Stimulated activated CD4-positive, alpha-beta T cell treated with anti-CD3 and anti-CD28 coated beads, Interleukin-12 subunit alpha, Interleukin-12 subunit beta, amount 100 ng/mL, for 24 hours (primary cell): ENCODE data around the gene TRPM1.
"Not testable (repeated sequence)": the region's sequence is repeated elsewhere in the genome, so short reads cannot be mapped to it uniquely, and the experiment has no call there.

Experiments
- DNase-seq, 2 experiments: peaks; one replicate each; pipeline ENCODE4 v3.0.0-alpha.2; 2020; ENCODE audit warnings: low read depth in 2 of 2

The TRPM1 gene

DNA sequence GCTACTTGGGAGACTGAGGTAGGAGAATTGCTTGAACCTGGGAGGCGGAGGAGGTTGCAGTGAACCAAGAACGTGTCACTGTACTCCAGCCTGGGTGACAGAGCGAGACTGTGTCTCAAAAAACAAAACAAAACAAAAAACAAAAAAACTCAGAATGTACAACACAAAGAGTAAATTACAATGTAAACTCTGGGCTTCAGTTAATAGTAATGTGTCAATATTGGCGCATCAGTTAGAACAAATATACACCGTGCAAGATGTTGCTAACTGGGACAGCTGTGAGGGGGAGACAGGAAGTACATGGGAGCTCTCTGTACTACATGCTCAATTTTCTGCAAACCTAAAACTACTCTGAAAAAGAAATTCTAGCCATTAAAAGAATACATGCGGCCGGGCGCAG is 23.5 kb upstream of the TRPM1 start:
- no peak for DNase-seq

DNA sequence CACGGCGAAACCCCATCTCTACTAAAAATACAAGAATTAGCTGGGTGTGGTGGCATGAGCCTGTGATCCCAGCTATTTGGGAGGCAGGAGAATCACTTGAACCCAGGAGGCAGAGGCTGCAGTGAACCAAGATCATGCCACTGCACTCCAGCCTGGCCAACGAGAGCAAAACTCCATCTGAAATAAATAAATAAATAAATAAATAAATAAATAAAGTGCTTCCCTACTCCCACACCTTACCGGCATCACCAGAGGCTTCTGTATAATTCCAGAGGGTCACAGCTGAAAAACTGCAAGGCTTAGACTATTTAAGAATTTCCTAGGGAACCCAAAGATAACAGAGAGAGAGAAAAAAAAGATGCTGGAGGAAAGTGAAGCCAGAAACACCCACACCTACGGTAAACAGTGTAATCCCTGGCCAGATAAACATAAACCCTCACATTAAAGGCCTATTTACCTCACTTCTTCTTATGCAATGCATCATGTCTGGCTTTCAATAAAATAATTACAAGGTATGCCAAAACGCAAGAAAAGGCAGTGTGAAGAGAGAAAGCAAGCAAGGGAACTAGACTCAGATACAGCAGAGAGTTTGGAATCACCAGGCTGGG is 15.0 kb upstream of the TRPM1 start:
- DNase-seq, result no peak

DNA sequence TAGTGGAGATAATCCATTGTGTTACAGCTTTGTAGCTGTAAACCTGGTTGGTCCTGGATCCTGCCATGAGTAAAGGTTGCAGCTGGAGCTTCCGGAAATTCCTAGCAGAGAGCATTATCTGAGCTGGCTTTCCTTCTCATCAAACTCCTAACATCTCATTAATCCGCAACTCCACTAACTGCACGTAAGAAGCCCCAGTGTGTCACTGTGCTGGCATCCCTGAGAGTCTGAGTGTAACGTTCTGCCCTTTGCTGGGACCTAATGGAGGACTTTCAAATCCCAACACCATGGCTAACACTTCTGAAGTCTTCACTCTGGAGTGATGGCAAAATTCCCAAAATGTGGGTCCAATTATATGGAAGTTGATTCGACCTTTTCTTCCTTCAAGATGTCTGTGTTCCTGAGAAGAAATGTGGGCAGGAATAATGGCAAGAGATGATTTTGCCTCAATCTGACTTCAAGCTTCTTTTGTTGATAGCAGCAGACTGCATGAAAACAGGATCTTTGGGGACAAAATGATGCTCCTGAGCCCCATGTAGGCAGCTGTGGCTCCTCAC is 9.6 kb upstream of the TRPM1 start:
- no peak for DNase-seq

DNA sequence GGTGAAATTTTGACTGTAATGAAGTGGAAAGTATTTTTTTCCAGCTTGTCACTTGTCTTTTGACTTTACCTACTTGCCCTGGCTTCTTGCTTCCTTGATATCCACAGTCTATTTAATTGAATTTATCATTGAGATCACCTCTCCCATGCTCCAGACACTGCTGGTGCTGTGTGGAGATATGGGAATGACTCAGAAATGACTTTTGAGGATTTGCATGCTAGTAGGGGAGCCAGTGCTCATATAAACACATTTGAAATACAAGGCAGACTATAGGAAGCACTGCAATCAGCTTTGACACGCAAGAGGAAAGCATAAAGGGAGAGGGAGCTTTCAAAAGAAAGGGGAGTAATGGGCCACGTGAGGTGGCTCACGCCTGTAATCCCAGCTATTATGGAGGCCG is 7.3 kb upstream of the TRPM1 start:
- no peak for DNase-seq

DNA sequence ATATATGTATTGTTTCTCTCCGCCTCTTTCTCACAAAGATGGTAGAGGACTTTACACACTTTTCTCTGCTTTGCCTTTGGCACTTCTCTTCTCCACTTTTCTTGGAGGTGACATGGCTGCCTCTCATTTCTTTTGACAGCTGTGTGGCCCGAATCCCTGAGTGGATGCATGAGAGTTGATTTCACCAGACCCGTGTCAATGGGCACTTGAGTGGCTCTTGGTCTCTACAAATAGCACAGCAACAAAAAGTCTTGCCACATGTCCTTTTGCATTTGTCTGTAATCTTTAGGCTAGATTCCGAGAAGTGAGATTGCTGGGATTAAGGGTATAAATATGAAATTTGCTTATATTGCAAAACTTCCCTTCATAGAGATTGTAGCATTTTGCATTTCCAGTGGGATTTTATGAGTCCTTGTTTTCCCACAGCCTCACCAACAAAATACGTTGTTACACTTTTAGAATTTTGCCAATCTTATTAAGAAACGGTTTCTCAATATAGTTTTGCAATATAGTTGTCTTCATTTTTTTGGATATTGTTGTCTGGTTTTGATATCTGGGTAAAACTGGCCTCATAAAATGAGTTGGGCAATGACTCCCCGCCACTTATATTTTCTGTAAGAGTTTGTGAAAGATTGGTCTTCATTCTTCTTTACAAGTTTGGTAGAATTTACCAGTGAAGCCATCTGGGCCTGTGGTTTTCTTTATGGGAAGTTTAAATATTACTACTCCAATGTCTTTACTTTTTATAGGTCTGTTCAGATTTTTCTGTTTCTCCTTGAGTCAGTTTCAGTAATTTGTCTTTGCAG is 5.2 kb upstream of the TRPM1 start:
- DNase-seq, result no peak

DNA sequence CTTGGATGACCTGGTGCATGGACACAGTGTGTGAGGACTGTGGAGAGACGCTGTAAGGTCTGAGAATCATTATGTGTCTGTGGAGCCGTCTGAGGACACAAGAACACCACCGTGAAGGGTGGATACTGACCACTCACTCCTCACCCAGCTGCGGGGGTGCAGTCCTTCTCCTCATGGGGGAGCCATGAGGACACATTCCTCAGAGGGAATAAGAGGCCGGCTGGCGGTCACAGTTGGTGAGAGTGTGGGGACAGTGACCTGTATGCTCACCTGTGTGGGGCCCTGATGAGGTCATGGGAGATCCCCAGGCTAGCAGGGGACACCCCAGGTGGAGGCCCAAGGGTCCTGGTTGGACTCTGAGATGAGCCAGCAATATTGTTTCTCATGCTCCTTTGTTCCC is 2.5 kb upstream of the TRPM1 start:
- DNase-seq, result no peak

DNA sequence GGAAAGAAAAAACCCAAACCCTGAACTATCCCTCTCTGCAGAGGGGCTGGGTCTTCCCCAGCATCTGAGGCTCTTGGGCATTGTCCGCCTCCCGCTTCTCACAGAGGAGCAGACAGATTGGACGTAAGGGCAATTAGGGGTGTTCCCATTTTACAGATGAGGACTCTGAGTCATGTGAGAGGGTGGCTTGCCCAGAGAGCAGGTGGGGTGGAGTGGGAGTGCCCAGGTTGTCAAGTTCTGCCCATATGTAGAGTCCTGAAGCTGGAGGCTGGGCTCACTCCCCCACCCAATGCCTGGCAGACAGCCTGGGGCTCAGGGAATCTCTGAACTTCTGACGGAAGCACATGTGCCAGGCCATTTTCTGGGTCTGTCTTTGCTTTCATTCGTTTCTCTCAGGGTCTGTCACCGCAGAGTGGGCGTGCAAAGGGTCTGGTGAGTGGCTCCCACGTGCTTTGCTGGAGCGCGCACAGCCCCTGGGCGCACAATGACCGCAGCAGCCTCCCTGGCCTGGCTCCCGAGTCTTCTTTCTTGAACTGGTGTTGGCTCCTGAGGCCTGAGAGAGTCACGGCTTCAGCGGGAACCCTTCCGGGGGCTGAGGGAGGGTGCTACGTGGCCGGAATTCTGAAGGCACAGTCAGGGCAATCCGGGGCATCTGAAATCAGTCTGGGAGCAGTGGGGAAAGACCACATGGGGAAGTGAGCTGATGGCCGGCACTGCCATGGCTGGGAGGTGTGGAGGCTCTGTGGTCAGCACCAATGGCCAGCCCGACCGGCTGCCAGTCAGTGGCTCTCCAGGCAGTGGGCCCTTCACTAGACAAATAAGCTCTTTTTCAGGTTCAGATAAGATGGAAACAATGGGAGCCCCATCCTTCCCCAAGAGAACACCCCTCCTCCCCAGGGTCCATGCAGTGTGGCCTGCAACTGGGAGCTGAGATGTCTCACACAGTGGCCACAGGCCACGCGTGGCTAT is 1.1 kb upstream of the TRPM1 start:
- no peak for DNase-seq

DNA sequence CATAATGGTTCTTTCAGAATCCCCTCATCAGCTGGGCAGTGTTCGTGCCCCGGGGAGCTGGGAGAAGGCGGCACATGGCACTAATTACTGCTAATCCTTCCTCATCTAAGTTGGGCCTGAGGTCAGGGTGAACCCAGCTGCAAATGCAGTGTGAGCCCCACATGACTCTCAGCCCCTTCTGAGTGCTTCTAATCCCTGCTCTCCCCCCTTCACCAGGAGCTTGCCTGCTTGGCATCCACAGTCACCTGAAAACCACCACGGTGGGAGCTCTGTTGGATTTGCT is 455 bp upstream of the TRPM1 start:
- DNase-seq, result no peak

DNA sequence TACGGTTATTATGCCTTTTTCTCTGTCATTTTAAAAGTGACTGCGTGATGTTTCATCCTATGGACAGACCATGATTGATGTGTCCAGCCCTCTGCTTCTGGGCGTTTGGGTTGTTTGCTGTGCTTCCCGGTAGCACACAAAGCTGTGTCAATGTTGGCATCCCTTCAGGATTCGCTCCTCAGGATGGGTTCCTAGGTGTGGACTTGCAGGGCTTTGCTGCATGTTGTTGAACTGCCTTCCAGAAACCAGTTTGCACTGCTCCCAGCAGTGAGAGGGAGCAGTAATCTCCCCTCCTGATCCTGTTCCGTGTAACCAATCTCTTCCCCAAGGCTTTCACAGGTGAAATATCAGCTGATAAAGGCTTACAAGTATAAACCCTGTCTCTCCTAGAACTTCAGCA is 787 bp downstream of the TRPM1 start:
- no peak for DNase-seq

DNA sequence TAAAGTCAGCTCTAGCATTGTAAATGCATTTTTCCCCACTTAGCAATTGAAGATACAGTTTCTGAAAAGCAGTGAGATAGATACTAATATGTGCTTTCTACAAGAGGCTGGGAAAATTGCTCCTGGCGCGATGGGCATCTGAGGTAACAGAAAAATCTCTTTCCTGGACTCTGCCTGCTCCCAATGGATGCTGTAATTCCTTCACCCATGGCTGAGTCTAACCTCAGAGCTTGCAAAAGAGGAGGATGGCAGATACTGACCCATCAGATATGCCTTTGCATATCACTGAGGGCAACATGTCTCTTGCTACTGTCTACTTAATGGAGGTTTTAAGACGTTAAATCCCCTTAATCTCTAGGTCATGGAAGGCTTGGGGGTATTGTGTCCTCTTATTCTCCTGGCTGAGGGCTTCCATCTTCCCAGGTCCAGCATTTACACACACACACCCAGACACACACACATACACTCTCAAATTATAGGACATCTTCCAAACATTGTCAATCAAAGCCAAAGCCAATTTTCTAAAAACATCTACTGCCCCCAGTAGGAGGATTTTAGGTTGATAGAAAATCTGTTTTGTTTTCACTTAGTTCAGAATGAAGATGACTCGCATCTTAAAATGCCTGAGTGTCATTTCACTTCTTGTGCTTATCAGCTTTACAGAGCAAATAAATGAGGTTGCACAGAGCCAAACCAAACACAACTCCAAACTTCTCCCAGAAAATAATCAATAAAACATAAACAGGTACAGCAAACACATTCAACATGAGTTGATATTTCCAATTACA is 2.4 kb downstream of the TRPM1 start:
- DNase-seq, result no peak

DNA sequence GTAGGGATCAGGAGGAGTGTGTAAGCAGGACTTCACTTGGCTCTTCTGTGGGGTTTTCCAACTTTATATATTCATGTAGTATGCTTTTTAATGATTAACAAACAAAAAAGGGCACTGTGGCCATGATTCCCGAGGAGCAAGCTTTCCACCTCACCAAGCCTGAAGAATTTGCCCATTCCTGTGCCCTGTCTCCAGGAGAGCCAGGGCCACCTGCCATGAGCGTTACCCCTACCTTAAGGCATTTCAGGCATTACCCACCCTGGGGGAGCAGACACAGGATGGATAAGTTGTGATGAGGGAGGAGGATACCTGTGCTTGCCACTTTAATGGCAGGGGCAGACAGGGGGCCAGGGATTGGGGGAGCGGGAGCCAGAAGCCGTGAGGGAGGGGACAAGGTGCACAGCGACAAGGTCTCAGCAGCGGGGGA is 3.0 kb downstream of the TRPM1 start:
- no peak for DNase-seq

DNA sequence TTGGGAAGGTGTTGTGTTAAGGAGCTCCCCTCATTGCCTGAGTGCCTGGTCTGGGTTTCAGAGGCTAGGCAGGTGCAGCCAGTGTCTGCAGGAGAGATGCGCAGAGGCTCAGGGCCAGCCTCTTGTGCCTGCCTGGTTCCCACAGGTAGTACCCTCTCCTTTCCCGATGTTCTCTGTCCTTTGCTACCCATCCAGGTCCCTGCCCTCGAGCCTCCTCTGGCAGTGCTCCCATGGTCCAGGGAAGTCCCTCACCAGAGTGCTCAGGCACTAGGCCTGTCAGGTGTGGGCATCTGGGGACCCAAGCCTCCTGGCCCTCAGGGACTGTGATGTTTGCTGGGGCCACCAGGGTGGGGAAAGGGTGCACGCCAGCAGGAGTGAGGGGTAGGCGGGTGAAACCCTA is 5.0 kb downstream of the TRPM1 start:
- no peak for DNase-seq

DNA sequence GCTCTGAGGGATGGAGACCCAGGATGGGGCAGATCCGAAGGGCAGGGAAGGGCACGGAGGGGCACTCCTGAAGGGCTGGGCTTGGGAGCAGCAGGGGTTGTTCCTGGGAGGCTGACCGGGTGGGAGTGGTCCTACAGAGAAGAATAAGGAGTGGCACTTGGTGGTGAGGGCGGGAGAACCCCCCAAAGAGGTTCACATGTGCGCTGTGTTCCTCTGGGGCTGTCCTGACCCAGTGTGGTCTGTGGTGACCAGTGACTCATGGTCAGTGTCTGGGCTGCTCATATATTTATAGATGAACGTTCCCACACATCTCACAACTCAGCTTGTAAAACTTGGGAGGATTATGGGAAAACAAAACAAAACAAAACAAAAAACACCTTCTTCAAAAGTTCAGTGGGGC is 10.0 kb downstream of the TRPM1 start:
- DNase-seq, result no peak

DNA sequence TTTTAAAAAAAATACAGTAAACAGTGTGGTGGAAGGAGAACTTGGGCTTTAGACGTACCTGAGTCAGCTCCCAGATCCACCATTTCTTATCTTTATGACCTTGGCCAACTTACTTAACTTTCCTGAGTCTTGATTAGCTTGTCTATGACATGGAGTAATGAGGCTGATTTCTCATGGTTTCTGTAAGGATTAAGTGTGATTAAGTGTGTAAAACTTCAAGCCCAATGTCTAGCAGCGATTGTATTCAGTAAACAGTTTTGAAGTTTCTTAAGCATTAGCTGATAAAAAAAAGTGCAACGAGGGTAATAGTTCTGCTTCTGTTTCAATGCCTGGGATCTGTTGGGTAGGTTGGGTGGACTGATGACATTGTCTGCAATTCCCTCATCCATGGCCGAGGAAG is 10.8 kb downstream of the TRPM1 start:
- DNase-seq, result no peak

DNA sequence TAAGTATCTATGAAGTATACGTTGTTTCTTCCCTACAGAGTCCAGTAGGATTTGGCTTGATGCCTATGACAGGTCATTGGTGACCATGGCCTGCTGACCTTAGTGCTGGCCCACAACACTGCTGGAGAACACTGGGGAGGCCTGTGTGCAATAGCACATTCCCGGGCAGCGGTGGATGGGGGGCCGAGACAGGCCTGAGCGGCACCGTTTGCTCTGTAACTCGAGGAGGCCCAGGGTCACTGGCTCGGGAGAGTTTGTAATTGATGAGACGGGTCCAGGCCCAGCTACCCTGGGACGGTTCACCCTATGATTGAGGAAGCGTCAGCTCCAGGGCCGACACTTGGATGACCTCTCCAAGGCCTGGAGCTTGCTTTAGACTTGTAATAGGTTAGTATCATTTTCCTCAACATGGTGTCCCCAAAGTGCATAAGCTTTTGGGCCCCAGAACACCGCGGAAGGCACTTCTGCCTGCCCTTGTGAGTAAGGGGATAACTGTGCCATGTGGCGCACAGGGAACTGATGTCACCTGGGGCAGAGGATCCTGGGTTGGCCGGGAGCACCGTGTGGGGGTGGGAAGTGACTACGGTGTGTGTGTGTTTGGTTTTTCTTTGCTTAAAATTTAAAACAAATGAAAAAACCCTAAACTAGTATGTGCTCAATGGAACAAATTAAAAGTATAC is 12.0 kb downstream of the TRPM1 start:
- DNase-seq, result no peak

DNA sequence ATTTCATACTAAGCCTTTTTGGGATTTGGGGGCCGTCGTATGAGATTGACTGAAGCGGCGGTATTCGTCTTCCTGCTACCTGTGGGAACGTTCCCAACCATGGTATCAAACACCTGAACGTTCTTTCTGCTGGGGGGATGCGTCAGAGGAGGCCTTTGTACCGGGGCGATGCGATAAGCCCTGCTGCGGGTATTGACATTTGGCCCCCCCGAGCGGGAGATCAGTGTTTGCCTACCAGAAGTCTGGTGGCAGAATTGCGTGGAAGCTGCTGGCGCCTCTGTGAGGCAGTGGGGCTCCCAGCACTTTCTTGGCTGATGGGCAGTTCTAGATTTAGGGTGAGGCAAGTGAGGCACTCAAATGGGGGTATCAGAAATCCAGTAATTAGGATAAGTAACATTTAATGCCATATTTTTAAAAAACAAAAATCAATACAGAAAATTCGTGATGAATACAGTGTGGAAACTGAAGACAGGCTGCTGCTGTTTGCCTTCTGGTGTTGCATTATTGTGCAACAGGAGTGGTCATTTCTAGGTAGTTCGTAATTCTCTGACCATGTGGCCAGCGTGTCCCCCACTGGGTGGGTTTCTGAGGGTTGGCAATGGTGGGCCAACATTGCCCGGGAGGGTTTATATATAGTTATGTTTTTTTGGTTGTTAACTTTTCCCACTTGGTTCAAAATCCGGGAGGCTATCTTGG is 12.7 kb downstream of the TRPM1 start:
- no peak for DNase-seq

DNA sequence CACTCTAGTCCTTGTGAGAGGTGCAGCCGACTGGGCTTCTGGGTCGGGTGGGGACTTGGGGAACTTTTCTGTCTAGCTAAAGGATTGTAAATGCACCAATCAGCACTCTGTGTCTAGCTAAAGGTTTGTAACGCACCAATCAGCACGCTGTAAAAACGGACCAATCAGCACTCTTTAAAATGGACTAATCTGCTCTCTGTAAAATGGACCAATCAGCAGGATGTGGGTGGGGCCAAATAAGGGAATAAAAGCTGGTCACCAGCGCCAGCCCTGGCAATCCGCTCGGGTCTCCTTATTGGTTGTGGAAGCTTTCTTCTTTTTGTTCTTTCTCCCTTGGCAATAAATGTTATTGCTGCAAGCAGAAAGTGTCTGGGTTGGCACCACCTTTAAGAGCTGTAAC is 13.5 kb downstream of the TRPM1 start:
- DNase-seq, result not testable (repeated sequence)

DNA sequence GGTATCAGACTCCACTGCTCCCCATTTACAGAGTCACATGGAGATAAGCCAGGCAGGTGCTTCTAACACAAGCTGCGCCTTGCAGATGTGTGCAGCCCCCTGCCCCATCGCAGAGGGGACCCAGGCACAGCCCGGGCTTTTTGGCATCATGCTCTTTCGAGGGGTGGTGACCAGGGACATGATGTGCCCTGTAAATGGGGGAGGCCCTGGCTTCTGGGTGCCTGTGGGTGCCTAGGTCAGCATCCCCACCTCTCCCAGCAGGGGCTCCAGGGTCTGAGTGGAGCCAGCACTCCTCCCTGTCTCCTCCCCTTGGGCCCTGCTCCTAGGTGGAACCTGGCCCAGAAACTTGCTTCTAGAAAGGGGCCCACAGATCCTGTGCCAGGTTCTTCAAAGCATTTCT is 15.2 kb downstream of the TRPM1 start:
- DNase-seq, result no peak

DNA sequence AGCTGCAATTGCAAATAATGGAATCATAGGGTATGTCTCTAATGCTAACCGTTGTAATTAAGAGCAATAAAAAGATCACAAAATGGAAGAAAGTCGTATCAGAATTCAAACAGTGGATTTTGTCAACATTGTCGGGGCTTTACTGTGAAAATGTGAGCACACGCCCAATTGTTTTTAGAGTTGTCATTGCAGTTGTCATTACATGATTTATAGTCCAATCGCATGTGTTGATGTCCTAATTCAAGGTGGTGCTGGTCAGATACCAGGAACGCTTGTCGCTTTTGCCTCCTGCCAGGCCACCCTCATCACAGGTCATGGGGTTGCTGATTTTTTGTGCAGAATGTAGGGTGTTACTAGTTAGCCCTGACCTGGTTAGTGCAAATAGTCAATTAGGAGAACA is 16.2 kb downstream of the TRPM1 start:
- DNase-seq, result no peak

DNA sequence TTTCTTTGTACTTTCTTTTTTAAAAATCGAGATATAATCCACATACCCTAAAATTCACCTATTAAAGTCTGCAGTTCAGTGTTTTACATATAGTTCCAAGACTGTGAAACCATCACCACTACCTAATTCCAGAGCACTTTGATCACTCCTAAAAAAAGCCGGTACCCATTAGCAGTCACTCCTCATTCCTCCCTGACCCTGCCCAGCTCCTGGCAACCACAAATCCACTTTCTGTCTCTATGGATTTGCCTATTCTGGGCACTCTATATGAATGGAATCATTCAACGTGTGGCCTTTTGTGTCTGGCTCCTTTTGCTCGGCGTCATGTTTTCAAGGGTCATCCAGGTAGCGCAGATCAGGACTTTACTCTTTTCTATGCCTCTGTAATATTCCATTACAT is 17.3 kb downstream of the TRPM1 start:
- no peak for DNase-seq
